Measurements from ENCODE around the gene SERPINB5. TPM values are rescaled to one million over a fixed set of nuclear protein-coding genes. Genes with fewer than 3 reads are reported as not detected.

Gene SERPINB5
- total and polyA plus RNA-seq, 2 donors (not counting 1 experiment from before 2014, with no cell fraction given), result not detected

DNA sequence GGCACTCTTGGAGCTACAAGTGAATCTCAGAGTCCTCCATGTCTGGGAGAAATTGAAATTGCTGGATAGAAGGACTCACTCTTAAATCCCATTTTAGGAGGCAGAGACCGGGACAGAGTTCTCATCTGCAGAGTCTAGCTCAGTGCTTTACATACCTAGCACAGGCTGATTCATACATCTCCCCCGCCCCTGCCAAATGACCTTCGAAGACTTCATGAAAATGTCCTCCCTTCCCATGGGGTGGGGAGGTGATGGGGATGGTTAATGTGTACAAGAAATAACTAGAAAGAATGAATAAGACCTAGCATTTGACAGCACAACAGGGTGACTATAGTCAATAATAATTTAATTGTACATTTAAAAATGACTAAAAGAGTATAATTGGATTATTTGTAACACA lies 8.2 kb upstream of the SERPINB5 start:
- Histone ChIP-seq H3K79me2 (ENCODE audit: control insufficient read depth, insufficient read depth, low read length) (no peaks in the 10 kb centered on the region), H3K36me3 (replicated peaks in 1 of 2; ENCODE audit: control extremely low read depth in 1 of 2, control insufficient read depth in 1 of 2, extremely low read depth in 1 of 2, insufficient read depth in 2 of 2, low read length in 1 of 2) (no peaks in the 10 kb centered on the region), H3K27ac (ENCODE audit: low read length in 2 of 2) (no peak overlapping the region), H3K27me3 (replicated peaks in 1 of 4; ENCODE audit: control extremely low read depth in 1 of 4, control insufficient read depth in 3 of 4, insufficient read depth in 4 of 4, low read length in 3 of 4) (peaks cover 0 to 5% (median 0%) of the 10 kb centered on the region in 4 experiments), H3K9me3 (ENCODE audit: control extremely low read depth in 1 of 3, control insufficient read depth in 2 of 3, insufficient read depth in 1 of 3, low read length in 2 of 3) (no peaks in the 10 kb centered on the region), H3K4me3 (ENCODE audit: control extremely low read depth in 1 of 5, extremely low read depth in 1 of 5, insufficient read depth in 1 of 5, low read depth in 2 of 5, low read length in 4 of 5) (no peak overlapping the region), H4K20me1 (ENCODE audit: control insufficient read depth, insufficient read depth, low read length, poor library complexity, severe bottlenecking) (no peaks in the 10 kb centered on the region), H2AFZ (ENCODE audit: insufficient read depth, low read depth, low read length, poor library complexity, severe bottlenecking) (no peak overlapping the region), H3K4me1 (ENCODE audit: control insufficient read depth in 2 of 2, insufficient read depth in 2 of 2, low read length in 2 of 2) (no peaks in the 10 kb centered on the region), H3K4me2 (replicated peaks; ENCODE audit: low read depth, low read length, poor library complexity, severe bottlenecking) (no peak overlapping the region), H3K9ac (ENCODE audit: low read length) (no peak overlapping the region)
- peaks cover 12% of the 10 kb centered on the region for H3K27me3 Mint-ChIP-seq
- no peak for DNase-seq
- H3K9me3 Mint-ChIP-seq (ENCODE audit: insufficient read depth), result no peaks in the 10 kb centered on the region
- WGBS (ENCODE audit: insufficient coverage), result 100% methylated on average over 1 of the region's 3 CpGs
- H3K27ac Mint-ChIP-seq, result no peak overlapping the region
- no peak overlapping the region for H3K4me3 Mint-ChIP-seq
- intact Hi-C loops (cut with micrococcal nuclease), result no loop called here
- no peaks in the 10 kb centered on the region for H3K4me1 Mint-ChIP-seq
- no peak for ATAC-seq (ENCODE audit: low read depth)
- CTCF ChIA-PET, result no interaction called here
- TF ChIP-seq, protein P1, sequence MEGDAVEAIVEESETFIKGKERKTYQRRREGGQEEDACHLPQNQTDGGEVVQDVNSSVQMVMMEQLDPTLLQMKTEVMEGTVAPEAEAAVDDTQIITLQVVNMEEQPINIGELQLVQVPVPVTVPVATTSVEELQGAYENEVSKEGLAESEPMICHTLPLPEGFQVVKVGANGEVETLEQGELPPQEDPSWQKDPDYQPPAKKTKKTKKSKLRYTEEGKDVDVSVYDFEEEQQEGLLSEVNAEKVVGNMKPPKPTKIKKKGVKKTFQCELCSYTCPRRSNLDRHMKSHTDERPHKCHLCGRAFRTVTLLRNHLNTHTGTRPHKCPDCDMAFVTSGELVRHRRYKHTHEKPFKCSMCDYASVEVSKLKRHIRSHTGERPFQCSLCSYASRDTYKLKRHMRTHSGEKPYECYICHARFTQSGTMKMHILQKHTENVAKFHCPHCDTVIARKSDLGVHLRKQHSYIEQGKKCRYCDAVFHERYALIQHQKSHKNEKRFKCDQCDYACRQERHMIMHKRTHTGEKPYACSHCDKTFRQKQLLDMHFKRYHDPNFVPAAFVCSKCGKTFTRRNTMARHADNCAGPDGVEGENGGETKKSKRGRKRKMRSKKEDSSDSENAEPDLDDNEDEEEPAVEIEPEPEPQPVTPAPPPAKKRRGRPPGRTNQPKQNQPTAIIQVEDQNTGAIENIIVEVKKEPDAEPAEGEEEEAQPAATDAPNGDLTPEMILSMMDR (IDR thresholded peaks at IDR 0.05), result no peak
- TF ChIP-seq EZH2 (IDR thresholded peaks at IDR 0.05; ENCODE audit: borderline replicate concordance, insufficient read depth, low read depth, low read length, poor library complexity, severe bottlenecking), result no peak
- POLR2A ChIA-PET, result no interaction called here

DNA sequence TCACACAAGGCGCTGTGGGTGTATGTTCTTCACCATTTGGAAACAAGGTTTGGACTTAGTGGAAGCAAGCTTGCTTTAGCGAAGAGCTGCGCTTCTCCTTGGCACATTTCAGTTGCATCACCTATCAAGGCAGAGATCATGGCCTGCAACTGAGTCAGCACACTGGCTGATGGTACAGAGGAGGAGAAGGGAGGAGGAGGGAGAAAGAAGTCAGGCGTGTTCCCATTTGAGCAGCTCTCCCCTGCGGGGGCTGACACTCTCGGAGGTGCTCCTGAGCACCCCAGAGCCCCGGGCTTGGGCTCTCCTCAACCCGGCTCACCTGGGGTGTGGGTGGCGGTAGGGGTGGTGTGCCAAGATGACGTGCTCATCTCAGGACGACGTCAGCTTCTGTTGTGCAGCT lies 6.0 kb upstream of the SERPINB5 start:
- no peaks in the 10 kb centered on the region for H3K4me1 Mint-ChIP-seq
- no peak overlapping the region for H3K4me3 ChIP-seq (ENCODE audit: control extremely low read depth in 1 of 5, extremely low read depth in 1 of 5, insufficient read depth in 1 of 5, low read depth in 2 of 5, low read length in 4 of 5)
- H3K27me3 ChIP-seq (replicated peaks in 1 of 4; ENCODE audit: control extremely low read depth in 1 of 4, control insufficient read depth in 3 of 4, insufficient read depth in 4 of 4, low read length in 3 of 4), result no peaks in the 10 kb centered on the region
- DNase-seq, result no peak
- H3K4me2 ChIP-seq (replicated peaks; ENCODE audit: low read depth, low read length, poor library complexity, severe bottlenecking), result no peak overlapping the region
- no peaks in the 10 kb centered on the region for H3K36me3 ChIP-seq (replicated peaks in 1 of 2; ENCODE audit: control extremely low read depth in 1 of 2, control insufficient read depth in 1 of 2, extremely low read depth in 1 of 2, insufficient read depth in 2 of 2, low read length in 1 of 2)
- CTCF ChIA-PET, result no interaction called here
- intact Hi-C loops (cut with micrococcal nuclease), result no loop called here
- H3K27me3 Mint-ChIP-seq, result peaks cover 12% of the 10 kb centered on the region
- POLR2A ChIA-PET, result no interaction called here
- WGBS (ENCODE audit: insufficient coverage), result 82% methylated on average over 7 of the region's 12 CpGs
- H3K9me3 Mint-ChIP-seq (ENCODE audit: insufficient read depth), result no peaks in the 10 kb centered on the region
- no peak overlapping the region for H3K27ac Mint-ChIP-seq
- TF ChIP-seq, protein P1 (IDR thresholded peaks at IDR 0.05), result no peak
- TF ChIP-seq EZH2 (IDR thresholded peaks at IDR 0.05; ENCODE audit: borderline replicate concordance, insufficient read depth, low read depth, low read length, poor library complexity, severe bottlenecking), result no peak
- H3K27ac ChIP-seq (ENCODE audit: low read length in 2 of 2), result no peak overlapping the region
- H3K9ac ChIP-seq (ENCODE audit: low read length), result no peak overlapping the region
- H4K20me1 ChIP-seq (ENCODE audit: control insufficient read depth, insufficient read depth, low read length, poor library complexity, severe bottlenecking), result no peaks in the 10 kb centered on the region
- H2AFZ ChIP-seq (ENCODE audit: insufficient read depth, low read depth, low read length, poor library complexity, severe bottlenecking), result no peak overlapping the region
- no peaks in the 10 kb centered on the region for H3K9me3 ChIP-seq (ENCODE audit: control extremely low read depth in 1 of 3, control insufficient read depth in 2 of 3, insufficient read depth in 1 of 3, low read length in 2 of 3)
- H3K4me1 ChIP-seq (ENCODE audit: control insufficient read depth in 2 of 2, insufficient read depth in 2 of 2, low read length in 2 of 2), result no peaks in the 10 kb centered on the region
- no peak for ATAC-seq (ENCODE audit: low read depth)
- H3K79me2 ChIP-seq (ENCODE audit: control insufficient read depth, insufficient read depth, low read length), result no peaks in the 10 kb centered on the region
- H3K4me3 Mint-ChIP-seq, result no peak overlapping the region

All from B cell (primary cell).